SK-N-SH (cell line): Measurements from ENCODE around the gene LRRC1. TPM values are rescaled to one million over a fixed set of nuclear protein-coding genes. Genes with fewer than 3 reads are reported as not detected.

Source experiments
- CTCF ChIA-PET: fragments of 300-600, 350-600 bp; formaldehyde crosslinking; extraction: SDS; loops from one replicate; lab custom pipeline; 2021; lab: Yijun Ruan, JAX
- POLR2A ChIA-PET: fragments of 350-600 bp; sonication (Branson Sonifier 250); formaldehyde crosslinking; extraction: SDS; loops from one replicate; lab custom pipeline; 2020; ENCODE audit warnings: antibody characterized with exemption, inconsistent platforms; lab: Yijun Ruan, JAX
- DNase-seq: peaks from one replicate; pipeline ENCODE4 v3.0.0; 2012
- H2AFZ ChIP-seq: fragments of 200-600 bp; sonication (generic); 2 replicates; pipeline ENCODE4 v1.8.1; 2016; ENCODE audit warnings: antibody characterized with exemption, mild to moderate bottlenecking, low read depth
- H3F3A ChIP-seq: fragments of 200-600 bp; sonication (generic); replicated peaks from 2 replicates; pipeline ENCODE3; 2016; ENCODE audit warnings: antibody characterized with exemption, mild to moderate bottlenecking; ENCODE audit not compliant: insufficient read depth
- H3K27ac ChIP-seq, 2 experiments: fragments of 200-500 bp in 1 of 2; fragments of 200-600 bp in 1 of 2; sonication (Bioruptor generic) in 1 of 2; sonication (generic), shearing (Covaris generic) in 1 of 2; 2 replicates each; pipeline versions ENCODE4 v1.5.1 to v1.6.1; 2014 to 2016; ENCODE audit warnings: low read depth in 2 of 2, inconsistent platforms in 1 of 2, low read length in 1 of 2, mild to moderate bottlenecking in 1 of 2, mixed read lengths in 1 of 2
- H3K27me3 ChIP-seq: fragments of 200-600 bp; sonication (generic), shearing (Covaris generic); 2 replicates; pipeline ENCODE4 v1.6.1; 2016; ENCODE audit warnings: mixed run types; ENCODE audit not compliant: insufficient read depth
- H3K36me3 ChIP-seq, 2 experiments: fragments of 200-500 bp in 1 of 2; fragments of 200-600 bp in 1 of 2; sonication (Bioruptor generic) in 1 of 2; sonication (generic) in 1 of 2; replicated peaks in 1 of 2; 2 replicates each; pipeline versions ENCODE3 to v1.5.1; 2014 to 2016; ENCODE audit warnings: low read length in 1 of 2, mild to moderate bottlenecking in 1 of 2; ENCODE audit not compliant: insufficient read depth in 2 of 2, control insufficient read depth in 1 of 2
- H3K4me1 ChIP-seq, 2 experiments: fragments of 200-500 bp in 1 of 2; fragments of 200-600 bp in 1 of 2; sonication (Bioruptor generic) in 1 of 2; sonication (generic), shearing (Covaris generic) in 1 of 2; 2 replicates each; pipeline versions ENCODE4 v1.5.1 to v1.6.1; 2014 to 2016; ENCODE audit warnings: low read depth in 1 of 2, low read length in 1 of 2, mixed run types in 1 of 2; ENCODE audit not compliant: insufficient read depth in 2 of 2, control insufficient read depth in 1 of 2
- H3K4me2 ChIP-seq: fragments of 200-600 bp; sonication (generic), shearing (Covaris generic); 2 replicates; pipeline ENCODE4 v1.6.1; 2017; ENCODE audit warnings: mixed run types
- H3K4me3 ChIP-seq, 2 experiments: fragments of 200-500 bp in 1 of 2; fragments of 200-600 bp in 1 of 2; sonication (Bioruptor generic) in 1 of 2; sonication (generic), shearing (Covaris generic) in 1 of 2; 2 replicates each; pipeline versions ENCODE4 v1.5.1 to v1.8.1; 2014 to 2016; ENCODE audit warnings: low read depth in 2 of 2, inconsistent platforms in 1 of 2, low read length in 1 of 2, mild to moderate bottlenecking in 1 of 2, mixed read lengths in 1 of 2, moderate library complexity in 1 of 2
- H3K79me2 ChIP-seq: fragments of 200-600 bp; sonication (generic); 2 replicates; pipeline ENCODE4 v1.8.1; 2017; ENCODE audit warnings: mild to moderate bottlenecking; ENCODE audit not compliant: insufficient read depth
- H3K9ac ChIP-seq: fragments of 200-600 bp; sonication (generic); 2 replicates; pipeline ENCODE4 v1.6.1; 2017; ENCODE audit warnings: mixed run types
- H3K9me2 ChIP-seq: fragments of 200-600 bp; sonication (generic); 2 replicates; pipeline ENCODE4 v1.6.1; 2017; ENCODE audit warnings: mixed run types
- H3K9me3 ChIP-seq: fragments of 200-600 bp; sonication (generic); 2 replicates; pipeline ENCODE4 v1.6.1; 2017; ENCODE audit warnings: mixed run types, mild to moderate bottlenecking, moderate library complexity
- H4K20me1 ChIP-seq: fragments of 200-600 bp; sonication (generic); 2 replicates; pipeline ENCODE4 v1.6.1; 2017; ENCODE audit warnings: mild to moderate bottlenecking, mixed run types; ENCODE audit not compliant: insufficient read depth
- CHD2 ChIP-seq: fragments of 150-350 bp; IDR thresholded peaks from 2 replicates; pipeline ENCODE4 v1.6.1; 2018; ENCODE audit warnings: low read length; ENCODE audit not compliant: partially characterized antibody
- FOSL2 ChIP-seq: IDR thresholded peaks from 2 replicates; pipeline ENCODE4 v1.4.0; 2012; ENCODE audit warnings: low read depth, mild to moderate bottlenecking, moderate library complexity, borderline replicate concordance
- FOXM1 ChIP-seq: IDR thresholded peaks from 2 replicates; pipeline ENCODE4 v1.4.0; 2012; ENCODE audit warnings: low read depth, mild to moderate bottlenecking
- MAX ChIP-seq: IDR thresholded peaks from 2 replicates; pipeline ENCODE4 v1.4.0; 2012; ENCODE audit warnings: low read depth
- RCOR1 ChIP-seq: fragments of 150-350 bp; IDR thresholded peaks from 2 replicates; pipeline ENCODE4 v1.6.1; 2017; ENCODE audit warnings: antibody characterized with exemption, low read length
- REST ChIP-seq: IDR thresholded peaks from 2 replicates; pipeline ENCODE4 v1.6.1; 2012; ENCODE audit warnings: mild to moderate bottlenecking, low read depth, low read length, moderate library complexity
- SIN3A ChIP-seq: IDR thresholded peaks from 2 replicates; pipeline ENCODE4 v1.6.1; 2012; ENCODE audit warnings: low read depth, mild to moderate bottlenecking, low read length, moderate library complexity, borderline replicate concordance
- TAF1 ChIP-seq: IDR thresholded peaks from 2 replicates; pipeline ENCODE4 v1.6.1; 2012; ENCODE audit warnings: low read depth, mild to moderate bottlenecking, low read length, moderate library complexity, borderline replicate concordance
- TEAD4 ChIP-seq: IDR thresholded peaks from 2 replicates; pipeline ENCODE4 v1.4.0; 2012; ENCODE audit warnings: mild to moderate bottlenecking, borderline replicate concordance; ENCODE audit not compliant: insufficient read depth
- USF1 ChIP-seq: IDR thresholded peaks from 2 replicates; pipeline ENCODE4 v1.4.0; 2012; ENCODE audit warnings: low read depth, borderline replicate concordance
- USF2 ChIP-seq: fragments of 150-350 bp; IDR thresholded peaks from 2 replicates; pipeline ENCODE4 v1.6.1; 2017; ENCODE audit warnings: antibody characterized with exemption, low read length, low read depth, borderline replicate concordance
- ZBTB33 ChIP-seq: IDR thresholded peaks from 2 replicates; pipeline ENCODE4 v1.4.0; 2012; ENCODE audit warnings: low read depth, borderline replicate concordance
- WGBS: methylation state at CpG from one replicate; pipeline ENCODE4 v1.1.6; 2017; ENCODE audit warnings: low lambda C conversion rate; 5-methylcytosine and 5-hydroxymethylcytosine counted together
- polyA plus RNA-seq, 3 experiments: library from polyadenylated mRNA; depleted of rRNA; stranded (reverse); fragments of >200 nt; gene quantifications; 2 replicates each; pipeline ENCODE4 v1.2.3, GENCODE V29; 2012

The LRRC1 gene
- polyA plus RNA-seq, 1 of the 3 experiments (the other 2 are of a cell fraction), result 0.84 TPM

GRCh38 chr6:53796451-53796780 lies 1.6 kb downstream of the LRRC1 start (continued):
- TF ChIP-seq SIN3A (no peak), CHD2 (no peak)

GRCh38 chr6:53796791-53797190 lies 2.0 kb downstream of the LRRC1 start:
- WGBS, result 45% methylated on average over 5 of the region's 5 CpGs
- no peaks in the 10 kb centered on the region for H4K20me1 ChIP-seq
- no peaks in the 10 kb centered on the region for H3K36me3 ChIP-seq
- ChIA-PET CTCF (no interaction called here), POLR2A (no interaction called here)
- no peaks in the 10 kb centered on the region for H3K79me2 ChIP-seq
- H3F3A ChIP-seq, result peaks cover 4% of the 10 kb centered on the region
- H3K9ac ChIP-seq, result no peak overlapping the region
- no peak overlapping the region for H3K4me2 ChIP-seq
- H3K9me2 ChIP-seq, result no peaks in the 10 kb centered on the region
- no peaks in the 10 kb centered on the region for H3K9me3 ChIP-seq
- TF ChIP-seq MAX (no peak), TEAD4 (no peak), FOXM1 (no peak), USF1 (no peak), RCOR1 (no peak), ZBTB33 (no peak), TAF1 (no peak), USF2 (no peak)
- peaks cover 26% of the 10 kb centered on the region; the same call in 1 of the 2 replicates for H3K27me3 ChIP-seq
- H3K4me1 ChIP-seq, result peaks cover 0 to 20% of the 10 kb centered on the region in 2 experiments; a peak in 1 of 4 replicates
- DNase-seq, result no peak
- no peak overlapping the region for H3K4me3 ChIP-seq
- no peak overlapping the region for H3K27ac ChIP-seq
- H2AFZ ChIP-seq, result no peak overlapping the region

- POLR2A ChIA-PET, result no interaction called here
- Histone ChIP-seq H3K4me2 (no peak overlapping the region), H2AFZ (no peak overlapping the region), H3K9me2 (no peaks in the 10 kb centered on the region), H4K20me1 (no peaks in the 10 kb centered on the region), H3K4me3 (no peak overlapping the region), H3K36me3 (no peaks in the 10 kb centered on the region), H3K4me1 (peaks cover 0 to 20% of the 10 kb centered on the region in 2 experiments; a peak in 1 of 4 replicates), H3K27me3 (peaks cover 26% of the 10 kb centered on the region; the same call in 1 of the 2 replicates), H3F3A (peaks cover 4% of the 10 kb centered on the region), H3K79me2 (no peaks in the 10 kb centered on the region), H3K9me3 (no peaks in the 10 kb centered on the region), H3K9ac (no peak overlapping the region), H3K27ac (no peak overlapping the region)
- WGBS, result 53% methylated on average over 2 of the region's 2 CpGs
- DNase-seq, result no peak
- CTCF ChIA-PET, result no interaction called here
- no peak for TF ChIP-seq REST
- no peak for TF ChIP-seq USF1
- no peak for TF ChIP-seq FOSL2
- TF ChIP-seq ZBTB33, result no peak
- TF ChIP-seq TAF1, result no peak
These were observed 2.5 kb downstream of the LRRC1 start for GRCh38 chr6:53797304-53797703.
